ENCODE results near the gene MITF. TPM values are rescaled to one million over a fixed set of nuclear protein-coding genes. Genes with fewer than 3 reads are reported as not detected.
A peak's percentile ranks its signal among the peaks of the same experiment; 100 is the strongest.

The MITF gene
- total and polyA plus RNA-seq, 2 of the 4 experiments (the other 2 are of a cell fraction), result 6.5 to 16.7 TPM

DNA sequence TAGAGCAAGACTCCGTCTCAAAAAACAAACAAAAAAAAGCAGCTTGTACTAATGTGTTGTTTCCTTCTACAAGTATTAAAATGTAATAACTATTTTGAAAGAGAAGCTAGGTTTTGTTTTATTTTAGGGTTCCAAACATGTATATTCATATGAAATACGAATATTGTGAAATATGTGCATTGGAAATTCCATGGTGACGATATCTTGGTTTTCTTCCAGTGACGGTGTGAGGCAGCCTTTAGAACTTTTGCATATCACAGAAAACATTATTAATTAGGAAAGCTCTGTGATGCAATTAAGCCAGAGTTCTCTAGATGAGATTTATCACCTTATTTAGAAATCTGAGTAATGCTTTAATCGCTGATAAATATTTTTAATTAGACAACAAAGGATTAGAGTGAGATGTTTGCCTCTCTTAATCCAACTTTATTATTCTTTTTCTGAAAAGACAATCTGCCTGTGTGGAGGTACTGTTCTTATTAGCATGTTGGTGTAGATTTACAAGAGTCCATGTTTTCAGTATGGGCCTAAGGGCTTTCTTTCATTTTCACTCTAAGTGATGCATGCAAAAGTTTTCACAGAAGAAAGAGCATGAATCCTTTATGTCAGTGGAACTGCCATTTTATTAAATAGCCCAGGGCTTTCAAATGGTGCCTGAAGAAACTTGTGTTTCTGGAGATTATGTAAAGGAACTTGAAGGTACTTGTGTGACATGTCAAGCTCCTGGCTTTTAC is 222.6 kb downstream of the MITF start:
- H2BK20ac ChIP-seq (ENCODE audit: low read depth, low read length), result no peak overlapping the region

More for the DNA sequence above, 222.6 kb downstream of the MITF start:
- dilution Hi-C loops (cut with HindIII; ENCODE audit: low sequenced_read_pairs, unreplicated experiment), result no loop called here
- DNase-seq (no peak), ATAC-seq (ENCODE audit: low read depth) (no peak)
- Histone ChIP-seq H3K18ac (ENCODE audit: low read depth, low read length) (no peak overlapping the region), H3K14ac (replicated peaks; ENCODE audit: low read depth, low read length) (no peak overlapping the region), H4K20me1 (ENCODE audit: insufficient read depth, low read length) (no peaks in the 10 kb centered on the region), H3K4me3 (ENCODE audit: insufficient read depth, low read depth, low read length) (no peak overlapping the region), H3K27me3 (ENCODE audit: control insufficient read depth, insufficient read depth, low read length) (no peaks in the 10 kb centered on the region), H3K79me1 (ENCODE audit: low read depth in 1 of 2, low read length in 2 of 2) (no peaks in the 10 kb centered on the region), H3K9me1 (ENCODE audit: insufficient read depth, low read length) (peaks cover 3% of the 10 kb centered on the region; the same call in 1 of the 2 replicates), H3K4me2 (ENCODE audit: low read depth, low read length) (no peak overlapping the region), H2AK5ac (ENCODE audit: low read depth, low read length) (no peak overlapping the region), H3K36me3 (ENCODE audit: control insufficient read depth, insufficient read depth, low read length) (peaks cover 23% of the 10 kb centered on the region), H3K23ac (ENCODE audit: low read depth, low read length) (no peak overlapping the region), H3K4me1 (ENCODE audit: control insufficient read depth, insufficient read depth, low read length) (no peaks in the 10 kb centered on the region), H3K4ac (ENCODE audit: low read depth, low read length) (no peak overlapping the region), H3K27ac (ENCODE audit: insufficient read depth, low read length) (no peak overlapping the region), H3K56ac (ENCODE audit: extremely low read depth, insufficient read depth, low read length) (no peak overlapping the region), H4K8ac (ENCODE audit: low read depth in 2 of 2, low read length in 2 of 2) (no peak overlapping the region), H2BK120ac (ENCODE audit: low read depth, low read length) (no peak overlapping the region), H2BK15ac (ENCODE audit: low read depth, low read length) (no peak overlapping the region), H2AFZ (replicated peaks; ENCODE audit: low read length, poor library complexity) (no peak overlapping the region), H2BK5ac (ENCODE audit: low read depth, low read length, poor library complexity, severe bottlenecking) (no peak overlapping the region), H3K9ac (ENCODE audit: low read depth, low read length) (no peak overlapping the region), H3K9me3 (ENCODE audit: control insufficient read depth, insufficient read depth, low read length) (no peaks in the 10 kb centered on the region), H2AK9ac (replicated peaks; ENCODE audit: low read depth, low read length, poor library complexity) (no peak overlapping the region), H4K91ac (ENCODE audit: insufficient read depth, low read depth, low read length) (no peak overlapping the region), H4K5ac (ENCODE audit: low read depth, low read length) (no peak overlapping the region)
- ChIA-PET POLR2A (ENCODE audit: unreplicated experiment) (no interaction called here), CTCF (no interaction called here)
- WGBS, 2 experiments (ENCODE audit: extremely low coverage in 2 of 2, insufficient read length in 1 of 2), result no CpG with 5 or more reads among the region's 5 CpGs
- TF ChIP-seq CEBPB (IDR thresholded peaks at IDR 0.05; ENCODE audit: low read depth, low read length) (peak; percentile 55), MAZ (IDR thresholded peaks at IDR 0.05; ENCODE audit: borderline replicate concordance, low read depth, low read length) (no peak), FOS (IDR thresholded peaks at IDR 0.05; ENCODE audit: low read depth, low read length) (no peak), MAFK (IDR thresholded peaks at IDR 0.05; ENCODE audit: low read depth, low read length) (no peak), BHLHE40 (IDR thresholded peaks at IDR 0.05; ENCODE audit: low read depth, low read length) (no peak), NFE2L2 (IDR thresholded peaks at IDR 0.05; ENCODE audit: low read depth, low read length) (no peak), CHD1 (IDR thresholded peaks at IDR 0.05; ENCODE audit: low read depth, low read length) (no peak), POLR2A (IDR thresholded peaks at IDR 0.05; ENCODE audit: low read depth, low read length) (no peak)
- TF ChIP-seq, protein P1, sequence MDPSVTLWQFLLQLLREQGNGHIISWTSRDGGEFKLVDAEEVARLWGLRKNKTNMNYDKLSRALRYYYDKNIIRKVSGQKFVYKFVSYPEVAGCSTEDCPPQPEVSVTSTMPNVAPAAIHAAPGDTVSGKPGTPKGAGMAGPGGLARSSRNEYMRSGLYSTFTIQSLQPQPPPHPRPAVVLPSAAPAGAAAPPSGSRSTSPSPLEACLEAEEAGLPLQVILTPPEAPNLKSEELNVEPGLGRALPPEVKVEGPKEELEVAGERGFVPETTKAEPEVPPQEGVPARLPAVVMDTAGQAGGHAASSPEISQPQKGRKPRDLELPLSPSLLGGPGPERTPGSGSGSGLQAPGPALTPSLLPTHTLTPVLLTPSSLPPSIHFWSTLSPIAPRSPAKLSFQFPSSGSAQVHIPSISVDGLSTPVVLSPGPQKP (IDR thresholded peaks at IDR 0.05; ENCODE audit: borderline replicate concordance, low read depth, low read length), result no peak
- BruUV-seq (replicated peaks), result no TSS peak
- in situ Hi-C loops (cut with MboI; ENCODE audit: low sequenced_read_pairs), result loop anchor here (25.0 kb wide), 1 partner anchor 800 kb away; no protein-coding TSS in a partner anchor
- intact Hi-C loops (cut with micrococcal nuclease), result no loop called here

Data from IMR-90 (cell line).